Neural cell (in vitro differentiated cells): ENCODE data around the gene PPIL6. TPM values are rescaled to one million over a fixed set of nuclear protein-coding genes. Genes with fewer than 3 reads are reported as not detected.

Source experiments
- H2AFZ ChIP-seq: fragments of 200-600, 300-800 bp; sonication (generic), shearing (Covaris generic); 2 replicates; pipeline ENCODE4 v1.6.0; 2014; ENCODE audit warnings: low read depth, mild to moderate bottlenecking, antibody characterized with exemption, low read length, moderate library complexity
- H3F3A ChIP-seq: fragments of 200-600 bp; shearing (Covaris generic); 2 replicates; pipeline ENCODE4 v1.6.1; 2016; ENCODE audit warnings: mild to moderate bottlenecking, moderate library complexity, mixed read lengths, antibody characterized with exemption, low read length; ENCODE audit not compliant: insufficient read depth, poor library complexity, severe bottlenecking
- H3K27ac ChIP-seq: fragments of 200-600, 300-800 bp; sonication (generic), shearing (Covaris generic); 2 replicates; pipeline ENCODE4 v1.5.1; 2014; ENCODE audit warnings: mild to moderate bottlenecking, low read length, moderate library complexity
- H3K27me3 ChIP-seq: fragments of 300-800, 200-600 bp; sonication (generic), shearing (Covaris generic); 2 replicates; pipeline ENCODE4 v1.6.0; 2014; ENCODE audit warnings: mild to moderate bottlenecking, low read depth, low read length, moderate library complexity; ENCODE audit not compliant: insufficient read depth
- H3K36me3 ChIP-seq: fragments of 300-800, 200-600 bp; sonication (generic), shearing (Covaris generic); 2 replicates; pipeline ENCODE4 v1.5.1; 2014; ENCODE audit warnings: mild to moderate bottlenecking, antibody characterized with exemption, low read length, moderate library complexity; ENCODE audit not compliant: insufficient read depth
- H3K4me2 ChIP-seq: fragments of 300-800, 200-600 bp; sonication (generic), shearing (Covaris generic); 2 replicates; pipeline ENCODE4 v1.6.0; 2014; ENCODE audit warnings: mild to moderate bottlenecking, low read length
- H3K4me3 ChIP-seq: fragments of 300-800, 200-600 bp; sonication (generic), shearing (Covaris generic); 2 replicates; pipeline ENCODE4 v1.5.1; 2014; ENCODE audit warnings: mild to moderate bottlenecking, low read length, moderate library complexity
- H3K79me2 ChIP-seq: fragments of 200-600 bp; shearing (Covaris generic); replicated peaks from 2 replicates; pipeline ENCODE4 v1.6.0; 2014; ENCODE audit warnings: mild to moderate bottlenecking, low read length, moderate library complexity; ENCODE audit not compliant: insufficient read depth
- H3K9ac ChIP-seq: fragments of 300-800, 200-600 bp; sonication (generic), shearing (Covaris generic); 2 replicates; pipeline ENCODE4 v1.6.1; 2016; ENCODE audit warnings: mild to moderate bottlenecking, low read length, mixed read lengths
- H3K9me2 ChIP-seq: fragments of 200-600 bp; shearing (Covaris generic); 2 replicates; pipeline ENCODE4 v1.6.1; 2016; ENCODE audit warnings: mild to moderate bottlenecking, low read length, mixed read lengths; ENCODE audit not compliant: insufficient read depth
- H3K9me3 ChIP-seq: fragments of 200-600, 300-800 bp; sonication (generic), shearing (Covaris generic); 2 replicates; pipeline ENCODE4 v1.6.1; 2016; ENCODE audit warnings: mild to moderate bottlenecking, mixed run types, low read length, moderate library complexity, mixed read lengths
- H4K20me1 ChIP-seq: fragments of 200-600 bp; shearing (Covaris generic); 2 replicates; pipeline ENCODE4 v1.6.1; 2016; ENCODE audit warnings: mild to moderate bottlenecking, mixed run types; ENCODE audit not compliant: insufficient read depth
- EP300 ChIP-seq: fragments of 450-650 bp; conservative IDR thresholded peaks from 2 replicates; pipeline ENCODE4 v1.6.1; 2014; ENCODE audit warnings: antibody characterized with exemption, mild to moderate bottlenecking, moderate library complexity; ENCODE audit not compliant: poor library complexity, severe bottlenecking
- EZH2 ChIP-seq: fragments of 200-600, 300-800 bp; shearing (Covaris generic), sonication (generic); IDR thresholded peaks from 2 replicates; pipeline ENCODE4 v1.6.1; 2014; ENCODE audit warnings: antibody characterized with exemption, low read length, borderline replicate concordance, mild to moderate bottlenecking; ENCODE audit not compliant: insufficient read depth, poor library complexity, severe bottlenecking
- MXI1 ChIP-seq: fragments of 450-650 bp; conservative IDR thresholded peaks from 2 replicates; pipeline ENCODE4 v1.6.1; 2014; ENCODE audit warnings: antibody characterized with exemption, mild to moderate bottlenecking; ENCODE audit not compliant: poor library complexity, severe bottlenecking
- POLR2AphosphoS5 ChIP-seq: IDR thresholded peaks from 2 replicates; pipeline ENCODE4 v1.6.1; 2012
- RAD21 ChIP-seq: fragments of 450-650 bp; conservative IDR thresholded peaks from 2 replicates; pipeline ENCODE4 v1.6.1; 2014; ENCODE audit warnings: antibody characterized with exemption, mild to moderate bottlenecking, moderate library complexity
- SMC3 ChIP-seq: fragments of 450-650 bp; conservative IDR thresholded peaks from 2 replicates; pipeline ENCODE4 v1.6.1; 2014; ENCODE audit warnings: antibody characterized with exemption, mild to moderate bottlenecking, moderate library complexity; ENCODE audit not compliant: poor library complexity
- TAF1 ChIP-seq: IDR thresholded peaks from 2 replicates; pipeline ENCODE4 v1.6.1; 2012; ENCODE audit warnings: low read depth
- polyA plus RNA-seq: library from polyadenylated mRNA; depleted of rRNA; stranded (reverse); fragments of >200 nt; gene quantifications from 2 replicates; pipeline ENCODE4 v1.2.3, GENCODE V29; 2014
- TF ChIP-seq, protein P1 (sequence below): fragments of 450-650 bp; IDR thresholded peaks from 2 replicates; pipeline ENCODE4 v1.5.1; 2014; ENCODE audit warnings: antibody characterized with exemption, mild to moderate bottlenecking, moderate library complexity; ENCODE audit not compliant: poor library complexity, severe bottlenecking
- TF ChIP-seq, protein P2 (sequence below): IDR thresholded peaks from 2 replicates; pipeline ENCODE4 v1.6.1; 2012; ENCODE audit warnings: borderline replicate concordance

Gene PPIL6
- polyA plus RNA-seq, 1 donor from 2014 or later = 11.8 TPM

DNA sequence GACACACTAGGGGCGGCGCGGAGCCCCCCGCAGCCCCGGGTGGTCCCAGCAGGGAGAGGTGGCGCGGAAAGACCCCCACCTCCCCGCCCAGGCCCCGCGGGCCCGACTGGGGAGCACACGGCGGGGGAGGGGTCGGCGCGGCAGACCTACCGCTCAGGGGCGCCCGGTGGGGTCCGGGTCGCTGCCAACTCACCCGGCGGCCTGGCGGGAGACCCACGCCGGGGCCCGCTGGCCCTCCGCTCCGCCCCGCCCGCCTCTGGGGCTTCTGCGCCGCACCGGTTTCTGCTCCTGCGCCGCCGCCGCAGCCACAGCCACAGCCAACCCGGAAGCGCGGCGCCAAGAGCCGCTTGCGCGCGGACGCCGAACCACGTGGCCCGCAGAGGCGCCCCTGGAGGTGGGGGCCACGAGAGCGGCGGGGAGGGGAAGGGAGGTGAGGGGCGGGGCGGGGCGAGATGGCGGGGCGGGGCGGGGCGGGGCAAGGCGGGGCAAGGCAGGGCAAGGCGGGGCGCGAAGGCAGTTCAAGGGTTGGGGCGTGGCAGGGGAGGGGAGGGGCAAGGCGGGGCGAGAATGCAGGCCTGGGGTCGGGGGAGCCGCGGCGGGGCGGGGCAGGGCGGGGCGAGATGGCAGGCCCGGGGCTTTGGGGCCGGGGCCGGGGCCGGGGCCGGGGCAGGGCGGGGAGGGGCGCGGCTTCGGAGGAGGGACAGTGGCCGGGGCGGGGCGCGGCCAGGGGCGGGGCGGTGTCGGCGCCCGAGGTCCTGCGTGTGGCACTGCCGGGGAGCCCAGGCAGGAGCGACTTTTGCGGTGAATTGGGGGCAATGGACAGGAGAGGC lies 42.7 kb upstream of the PPIL6 start, which contains the start of gene ZBTB24:
TSS of gene ZBTB24 (minus strand) at position 315 of the 830 bp plus-strand sequence. CDS start 1,193 bp downstream, outside the sequence.
- no peaks in the 10 kb centered on the region for H3K36me3 ChIP-seq
- no peaks in the 10 kb centered on the region for H3K79me2 ChIP-seq
- H3K4me3 ChIP-seq = peak within 1 kb of the TSS; percentile 74
- H3K9me2 ChIP-seq = no peaks in the 10 kb centered on the region
- H3K9ac ChIP-seq = peak within 1 kb of the TSS; percentile 63
- peak within 1 kb of the TSS; percentile 91 for H3K4me2 ChIP-seq
- no peaks in the 10 kb centered on the region for H3K9me3 ChIP-seq
- H3K27ac ChIP-seq = no peak within 1 kb of the TSS
- no peaks in the 10 kb centered on the region for H4K20me1 ChIP-seq
- no peaks in the 10 kb centered on the region for H3F3A ChIP-seq
- H2AFZ ChIP-seq = peak within 1 kb of the TSS; percentile 3
- TF ChIP-seq RAD21 (no peak), TAF1 (no peak), MXI1 (peak; percentile 90), POLR2AphosphoS5 (peak; percentile 40)
- TF ChIP-seq, protein P1, sequence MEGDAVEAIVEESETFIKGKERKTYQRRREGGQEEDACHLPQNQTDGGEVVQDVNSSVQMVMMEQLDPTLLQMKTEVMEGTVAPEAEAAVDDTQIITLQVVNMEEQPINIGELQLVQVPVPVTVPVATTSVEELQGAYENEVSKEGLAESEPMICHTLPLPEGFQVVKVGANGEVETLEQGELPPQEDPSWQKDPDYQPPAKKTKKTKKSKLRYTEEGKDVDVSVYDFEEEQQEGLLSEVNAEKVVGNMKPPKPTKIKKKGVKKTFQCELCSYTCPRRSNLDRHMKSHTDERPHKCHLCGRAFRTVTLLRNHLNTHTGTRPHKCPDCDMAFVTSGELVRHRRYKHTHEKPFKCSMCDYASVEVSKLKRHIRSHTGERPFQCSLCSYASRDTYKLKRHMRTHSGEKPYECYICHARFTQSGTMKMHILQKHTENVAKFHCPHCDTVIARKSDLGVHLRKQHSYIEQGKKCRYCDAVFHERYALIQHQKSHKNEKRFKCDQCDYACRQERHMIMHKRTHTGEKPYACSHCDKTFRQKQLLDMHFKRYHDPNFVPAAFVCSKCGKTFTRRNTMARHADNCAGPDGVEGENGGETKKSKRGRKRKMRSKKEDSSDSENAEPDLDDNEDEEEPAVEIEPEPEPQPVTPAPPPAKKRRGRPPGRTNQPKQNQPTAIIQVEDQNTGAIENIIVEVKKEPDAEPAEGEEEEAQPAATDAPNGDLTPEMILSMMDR = peak; percentile 22
- no peaks in the 10 kb centered on the region for H3K27me3 ChIP-seq

DNA sequence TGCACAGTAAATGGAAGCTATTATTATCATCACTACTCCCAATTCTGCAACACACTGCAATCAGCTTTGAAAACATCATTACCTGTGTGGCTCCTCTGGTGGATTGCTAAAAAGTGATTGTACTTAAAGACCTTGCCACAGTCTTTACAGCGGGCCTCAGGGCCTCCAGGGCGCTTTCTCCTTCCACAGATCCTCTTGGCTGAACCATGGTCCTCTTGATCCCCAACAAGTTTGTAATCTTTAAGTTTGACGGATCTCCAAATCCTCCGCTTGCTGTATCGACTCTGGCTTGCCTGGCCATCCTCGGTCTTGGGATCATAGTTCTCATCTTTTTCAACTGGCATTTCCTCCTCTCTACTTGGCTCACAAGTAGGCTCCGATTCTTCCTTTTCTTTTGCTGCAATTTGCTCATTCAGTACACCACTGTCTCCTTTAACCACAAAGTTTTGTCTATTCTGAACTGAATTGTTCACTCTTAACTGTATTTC lies 40.6 kb upstream of the PPIL6 start:
- no peaks in the 10 kb centered on the region for H3K9me3 ChIP-seq
- H3K27ac ChIP-seq = no peak overlapping the region
- no peaks in the 10 kb centered on the region for H3K79me2 ChIP-seq
- H3K27me3 ChIP-seq = no peaks in the 10 kb centered on the region
- H2AFZ ChIP-seq = no peak overlapping the region
- H3K4me2 ChIP-seq = no peak overlapping the region
- H4K20me1 ChIP-seq = no peaks in the 10 kb centered on the region
- TF ChIP-seq SMC3 (no peak), TAF1 (no peak), MXI1 (no peak), EZH2 (no peak), RAD21 (no peak), EP300 (no peak), POLR2AphosphoS5 (no peak)
- TF ChIP-seq, protein P2, sequence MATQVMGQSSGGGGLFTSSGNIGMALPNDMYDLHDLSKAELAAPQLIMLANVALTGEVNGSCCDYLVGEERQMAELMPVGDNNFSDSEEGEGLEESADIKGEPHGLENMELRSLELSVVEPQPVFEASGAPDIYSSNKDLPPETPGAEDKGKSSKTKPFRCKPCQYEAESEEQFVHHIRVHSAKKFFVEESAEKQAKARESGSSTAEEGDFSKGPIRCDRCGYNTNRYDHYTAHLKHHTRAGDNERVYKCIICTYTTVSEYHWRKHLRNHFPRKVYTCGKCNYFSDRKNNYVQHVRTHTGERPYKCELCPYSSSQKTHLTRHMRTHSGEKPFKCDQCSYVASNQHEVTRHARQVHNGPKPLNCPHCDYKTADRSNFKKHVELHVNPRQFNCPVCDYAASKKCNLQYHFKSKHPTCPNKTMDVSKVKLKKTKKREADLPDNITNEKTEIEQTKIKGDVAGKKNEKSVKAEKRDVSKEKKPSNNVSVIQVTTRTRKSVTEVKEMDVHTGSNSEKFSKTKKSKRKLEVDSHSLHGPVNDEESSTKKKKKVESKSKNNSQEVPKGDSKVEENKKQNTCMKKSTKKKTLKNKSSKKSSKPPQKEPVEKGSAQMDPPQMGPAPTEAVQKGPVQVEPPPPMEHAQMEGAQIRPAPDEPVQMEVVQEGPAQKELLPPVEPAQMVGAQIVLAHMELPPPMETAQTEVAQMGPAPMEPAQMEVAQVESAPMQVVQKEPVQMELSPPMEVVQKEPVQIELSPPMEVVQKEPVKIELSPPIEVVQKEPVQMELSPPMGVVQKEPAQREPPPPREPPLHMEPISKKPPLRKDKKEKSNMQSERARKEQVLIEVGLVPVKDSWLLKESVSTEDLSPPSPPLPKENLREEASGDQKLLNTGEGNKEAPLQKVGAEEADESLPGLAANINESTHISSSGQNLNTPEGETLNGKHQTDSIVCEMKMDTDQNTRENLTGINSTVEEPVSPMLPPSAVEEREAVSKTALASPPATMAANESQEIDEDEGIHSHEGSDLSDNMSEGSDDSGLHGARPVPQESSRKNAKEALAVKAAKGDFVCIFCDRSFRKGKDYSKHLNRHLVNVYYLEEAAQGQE = no peak
- TF ChIP-seq, protein P1 = no peak
- H3K9ac ChIP-seq = no peak overlapping the region
- H3F3A ChIP-seq = no peaks in the 10 kb centered on the region
- no peaks in the 10 kb centered on the region for H3K9me2 ChIP-seq
- H3K36me3 ChIP-seq = no peaks in the 10 kb centered on the region
- H3K4me3 ChIP-seq = peak overlapping the region; percentile 29
